RKO (cell line): ENCODE measurements around the gene HBM.
"Not testable (repeated sequence)": the region's sequence is repeated elsewhere in the genome, so short reads cannot be mapped to it uniquely, and the experiment has no call there.

Experiments used
- DNase-seq: peaks from one replicate; pipeline ENCODE4 v3.0.0-alpha.2; 2016; ENCODE audit warnings: low spot score

HBM gene

DNA sequence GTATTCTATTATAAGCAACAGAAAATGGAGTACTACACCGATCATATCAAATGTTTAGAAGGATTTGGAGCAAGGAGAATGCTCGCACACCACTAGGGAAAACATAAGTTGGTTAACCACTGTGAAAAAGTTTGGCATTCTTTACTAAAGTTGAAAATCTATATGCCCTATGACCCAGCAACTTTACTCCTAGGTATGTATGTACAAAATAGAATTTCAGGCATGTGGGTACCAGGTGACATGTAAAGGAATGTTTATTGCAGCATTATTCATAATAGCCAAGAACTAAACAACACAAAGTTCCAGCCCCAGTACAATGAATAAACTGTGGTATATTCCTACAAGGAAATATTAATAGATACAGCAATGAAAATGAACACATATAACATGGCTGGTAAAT lies 19.1 kb upstream of the HBM start:
- DNase-seq: no peak

DNA sequence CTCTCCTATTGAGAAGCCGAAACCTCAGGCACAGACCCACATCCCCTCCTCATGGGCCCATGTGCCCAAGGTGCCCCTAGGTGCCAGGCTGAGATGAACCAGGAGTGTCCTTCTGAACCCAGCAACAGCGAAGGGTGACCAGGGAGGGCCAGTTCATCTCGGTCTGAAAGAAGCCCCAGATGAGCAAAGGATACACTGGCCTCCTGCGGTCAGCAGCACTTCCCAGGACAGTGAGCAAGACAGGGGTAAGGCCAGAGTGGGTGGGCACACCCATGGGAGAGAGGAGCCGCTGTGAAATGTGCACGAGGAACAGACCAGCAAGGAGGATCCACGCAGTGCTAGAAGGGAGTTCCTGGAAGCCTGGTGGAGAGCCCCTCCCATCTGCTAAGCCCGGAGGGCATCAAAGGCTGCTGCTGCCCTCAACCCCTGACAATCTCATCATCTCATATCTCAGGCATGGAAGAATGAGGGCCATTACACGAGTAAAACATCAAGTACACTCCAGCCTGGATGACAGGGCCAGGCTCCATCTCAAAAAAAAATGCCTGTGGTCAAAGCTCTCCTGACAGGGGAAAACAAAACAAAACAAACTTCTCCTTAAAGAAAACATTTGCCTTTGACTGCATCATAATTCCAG lies 16.6 kb upstream of the HBM start:
- no peak for DNase-seq

DNA sequence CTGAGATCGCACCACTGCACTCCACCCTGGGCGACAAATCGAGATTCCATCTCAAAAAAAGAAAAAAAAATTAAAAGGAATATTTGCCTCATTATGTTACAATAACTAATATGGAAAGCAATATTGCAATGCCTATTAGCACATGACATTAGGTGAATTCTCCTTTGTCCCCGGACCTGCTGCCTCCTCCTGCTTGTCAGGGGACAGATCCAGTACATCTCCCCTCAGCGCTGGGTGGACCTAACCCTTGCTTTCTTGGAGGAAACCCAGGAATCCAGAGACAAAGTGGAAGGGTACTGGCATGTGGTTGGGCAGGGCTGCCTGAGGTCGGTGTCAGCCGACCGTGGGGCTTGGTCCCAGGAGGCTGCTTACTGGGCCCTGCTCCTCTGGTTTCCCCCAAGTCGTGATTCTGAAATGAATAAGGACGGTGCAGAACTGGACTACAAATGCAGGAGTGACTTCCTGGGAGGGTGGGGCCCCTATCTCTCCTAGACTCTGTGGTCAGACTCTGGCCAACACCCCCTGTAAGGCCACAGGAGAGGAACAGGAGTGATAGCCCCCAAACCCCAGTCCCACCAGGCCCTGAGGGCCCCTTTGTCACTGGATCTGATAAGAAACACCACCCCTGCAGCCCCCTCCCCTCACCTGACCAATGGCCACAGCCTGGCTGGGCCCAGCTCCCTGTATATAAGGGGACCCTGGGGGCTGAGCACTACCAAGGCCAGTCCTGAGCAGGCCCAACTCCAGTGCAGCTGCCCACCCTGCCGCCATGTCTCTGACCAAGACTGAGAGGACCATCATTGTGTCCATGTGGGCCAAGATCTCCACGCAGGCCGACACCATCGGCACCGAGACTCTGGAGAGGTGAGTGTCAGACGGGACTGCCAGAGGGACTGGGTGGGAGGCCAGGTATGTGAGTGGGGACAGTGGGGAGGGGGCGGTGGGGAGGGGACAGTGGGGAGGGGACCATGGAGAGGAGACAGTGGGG lies 13.3 kb upstream of the HBM start, which contains the start of gene HBZ:
Gene HBZ (plus strand): TSS at position 504 of the 988 bp plus-strand sequence. CDS start 266 bp downstream, at position 770.
- no peak for DNase-seq

DNA sequence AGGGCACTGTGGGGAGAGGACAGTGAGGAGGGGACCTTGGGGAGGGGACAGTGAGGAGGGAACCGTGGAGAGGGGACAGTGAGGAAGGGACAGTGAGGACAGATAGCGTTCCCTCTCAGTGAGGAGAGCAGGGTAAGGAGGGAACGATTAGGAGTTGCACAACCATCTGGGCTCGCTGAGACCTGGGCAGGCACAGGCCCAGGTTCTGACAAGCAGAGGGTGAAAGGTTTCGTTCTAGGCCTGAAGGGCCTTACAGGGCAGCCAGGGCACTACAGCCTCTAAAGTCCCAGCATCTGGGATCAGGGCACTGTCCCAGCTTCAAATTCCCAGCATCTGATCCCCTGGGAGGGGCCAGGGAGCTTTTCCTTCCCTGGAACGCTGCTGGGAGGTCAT lies 12.7 kb upstream of the HBM start:
- DNase-seq: not testable (repeated sequence)

DNA sequence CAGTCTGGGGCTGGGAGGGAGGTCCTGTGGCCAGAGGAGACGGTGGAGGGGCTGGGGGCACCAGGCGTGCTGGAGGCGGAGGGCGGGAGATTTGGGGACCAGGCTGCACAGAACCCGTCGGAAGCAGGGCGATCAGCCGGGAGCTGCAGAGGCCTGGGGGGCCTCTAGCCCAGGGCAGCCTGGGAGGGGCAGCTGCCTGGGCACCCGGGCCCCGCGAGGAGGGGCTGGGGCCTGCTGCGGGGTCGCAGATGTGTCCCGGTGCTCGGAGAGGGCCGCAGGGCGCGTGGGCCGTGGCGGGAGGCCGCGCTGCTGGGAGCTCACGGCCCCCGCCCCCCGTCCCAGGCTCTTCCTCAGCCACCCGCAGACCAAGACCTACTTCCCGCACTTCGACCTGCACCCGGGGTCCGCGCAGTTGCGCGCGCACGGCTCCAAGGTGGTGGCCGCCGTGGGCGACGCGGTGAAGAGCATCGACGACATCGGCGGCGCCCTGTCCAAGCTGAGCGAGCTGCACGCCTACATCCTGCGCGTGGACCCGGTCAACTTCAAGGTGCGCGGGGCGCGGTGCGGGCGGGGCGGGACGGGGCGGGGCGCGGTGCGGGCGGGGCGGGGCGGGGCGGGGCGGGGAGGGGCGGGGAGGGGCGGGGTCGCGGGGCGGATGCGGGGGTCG lies 12.1 kb upstream of the HBM start:
- not testable (repeated sequence) for DNase-seq

DNA sequence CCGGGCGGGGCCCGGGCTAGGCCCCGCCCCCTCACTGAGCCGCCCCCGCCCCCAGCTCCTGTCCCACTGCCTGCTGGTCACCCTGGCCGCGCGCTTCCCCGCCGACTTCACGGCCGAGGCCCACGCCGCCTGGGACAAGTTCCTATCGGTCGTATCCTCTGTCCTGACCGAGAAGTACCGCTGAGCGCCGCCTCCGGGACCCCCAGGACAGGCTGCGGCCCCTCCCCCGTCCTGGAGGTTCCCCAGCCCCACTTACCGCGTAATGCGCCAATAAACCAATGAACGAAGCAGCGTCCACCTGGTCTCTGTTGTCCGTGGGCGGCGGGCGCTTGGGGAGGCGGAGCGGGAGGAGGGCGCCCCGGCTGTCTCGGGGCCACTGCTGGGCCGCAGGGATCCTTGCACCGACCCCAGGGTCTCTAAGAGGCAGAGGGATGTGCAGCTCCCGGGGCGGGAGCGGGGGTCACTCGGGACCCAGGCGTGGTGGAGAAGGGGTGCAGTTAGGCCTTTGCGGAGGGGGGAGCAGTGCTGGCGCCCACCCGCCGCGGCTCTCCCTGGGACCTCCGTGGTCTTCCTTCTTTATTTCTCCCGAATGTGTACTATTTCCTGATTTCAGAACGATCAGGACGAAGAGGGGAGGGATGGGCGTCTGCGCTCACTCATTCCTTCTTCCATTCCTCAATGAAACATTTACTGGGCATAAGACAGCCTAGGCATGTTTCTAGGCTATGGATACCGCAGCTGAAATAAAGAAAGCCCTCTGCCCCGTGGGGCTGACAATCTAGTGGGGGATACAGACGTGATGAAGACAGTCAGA lies 11.4 kb upstream of the HBM start:
- DNase-seq: no peak

DNA sequence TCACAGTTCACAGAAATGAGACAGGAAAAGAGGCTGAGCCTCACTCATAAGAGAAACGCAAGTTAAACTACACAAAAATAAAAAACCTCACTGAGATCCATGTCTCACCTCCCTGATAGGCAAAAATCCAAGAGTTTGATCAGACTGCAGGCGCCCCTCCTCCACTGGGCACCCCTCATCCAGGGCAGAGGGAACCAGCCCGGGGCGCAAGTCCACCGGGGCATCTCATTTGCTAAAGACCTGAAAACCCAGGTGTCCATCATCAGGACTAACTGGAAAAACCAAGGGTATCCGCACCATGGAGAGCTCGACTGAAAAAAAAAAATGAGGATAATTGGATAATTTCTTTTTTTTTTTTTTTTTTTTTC lies 10.8 kb upstream of the HBM start:
- DNase-seq: no peak

DNA sequence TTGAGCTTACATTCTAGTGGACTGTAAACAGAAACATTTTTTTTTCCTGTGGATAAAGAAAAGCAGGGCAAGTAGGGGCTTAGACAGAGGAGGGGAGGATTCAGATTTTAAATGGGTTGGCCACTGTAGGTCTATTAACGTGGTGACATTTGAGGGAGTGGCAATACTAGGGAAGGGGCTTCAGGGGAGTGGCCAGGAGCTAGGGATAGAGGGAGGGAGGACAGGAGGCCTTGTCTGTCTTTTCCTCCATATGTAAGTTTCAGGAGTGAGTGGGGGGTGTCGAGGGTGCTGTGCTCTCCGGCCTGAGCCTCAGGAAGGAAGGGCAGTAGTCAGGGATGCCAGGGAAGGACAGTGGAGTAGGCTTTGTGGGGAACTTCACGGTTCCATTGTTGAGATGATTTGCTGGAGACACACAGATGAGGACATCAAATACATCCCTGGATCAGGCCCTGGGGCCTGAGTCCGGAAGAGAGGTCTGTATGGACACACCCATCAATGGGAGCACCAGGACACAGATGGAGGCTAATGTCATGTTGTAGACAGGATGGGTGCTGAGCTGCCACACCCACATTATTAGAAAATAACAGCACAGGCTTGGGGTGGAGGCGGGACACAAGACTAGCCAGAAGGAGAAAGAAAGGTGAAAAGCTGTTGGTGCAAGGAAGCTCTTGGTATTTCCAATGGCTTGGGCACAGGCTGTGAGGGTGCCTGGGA lies 6.5 kb upstream of the HBM start:
- DNase-seq: no peak

DNA sequence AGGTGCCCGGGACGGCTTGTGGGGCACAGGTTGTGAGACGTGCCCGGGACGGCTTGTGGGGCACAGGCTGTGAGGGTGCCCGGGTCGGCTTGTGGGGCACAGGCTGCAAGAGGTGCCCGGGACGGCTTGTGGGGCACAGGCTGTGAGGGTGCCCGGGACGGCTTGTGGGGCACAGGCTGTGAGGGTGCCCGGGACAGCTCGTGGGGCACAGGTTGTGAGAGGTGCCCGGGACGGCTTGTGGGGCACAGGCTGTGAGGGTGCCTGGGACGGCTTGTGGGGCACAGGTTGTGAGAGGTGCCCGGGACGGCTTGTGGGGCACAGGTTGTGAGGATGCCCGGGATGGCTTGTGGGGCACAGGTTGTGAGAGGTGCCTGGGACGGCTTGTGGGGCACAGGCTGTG lies 5.5 kb upstream of the HBM start:
- not testable (repeated sequence) for DNase-seq

DNA sequence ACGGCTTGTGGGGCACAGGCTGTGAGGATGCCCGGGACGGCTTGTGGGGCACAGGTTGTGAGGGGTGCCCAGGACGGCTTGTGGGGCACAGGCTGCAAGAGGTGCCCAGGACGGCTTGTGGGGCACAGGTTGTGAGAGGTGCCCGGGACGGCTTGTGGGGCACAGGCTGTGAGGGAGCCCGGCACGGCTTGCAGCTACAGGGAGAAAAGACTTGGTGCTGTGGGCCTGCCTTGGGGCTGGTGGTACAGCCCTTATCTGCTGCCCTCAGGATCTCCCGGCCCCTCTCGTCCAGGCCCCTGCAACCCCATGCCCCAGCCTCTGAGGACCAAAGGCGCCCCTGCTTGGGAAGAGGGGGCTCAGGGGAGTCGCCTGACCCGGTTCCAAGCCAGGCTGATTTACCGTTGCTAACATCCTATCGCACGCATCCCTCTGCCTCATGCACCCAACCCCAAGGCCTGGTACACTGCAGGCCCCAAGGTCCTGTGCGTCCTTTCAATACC lies 5.0 kb upstream of the HBM start:
- no peak for DNase-seq

DNA sequence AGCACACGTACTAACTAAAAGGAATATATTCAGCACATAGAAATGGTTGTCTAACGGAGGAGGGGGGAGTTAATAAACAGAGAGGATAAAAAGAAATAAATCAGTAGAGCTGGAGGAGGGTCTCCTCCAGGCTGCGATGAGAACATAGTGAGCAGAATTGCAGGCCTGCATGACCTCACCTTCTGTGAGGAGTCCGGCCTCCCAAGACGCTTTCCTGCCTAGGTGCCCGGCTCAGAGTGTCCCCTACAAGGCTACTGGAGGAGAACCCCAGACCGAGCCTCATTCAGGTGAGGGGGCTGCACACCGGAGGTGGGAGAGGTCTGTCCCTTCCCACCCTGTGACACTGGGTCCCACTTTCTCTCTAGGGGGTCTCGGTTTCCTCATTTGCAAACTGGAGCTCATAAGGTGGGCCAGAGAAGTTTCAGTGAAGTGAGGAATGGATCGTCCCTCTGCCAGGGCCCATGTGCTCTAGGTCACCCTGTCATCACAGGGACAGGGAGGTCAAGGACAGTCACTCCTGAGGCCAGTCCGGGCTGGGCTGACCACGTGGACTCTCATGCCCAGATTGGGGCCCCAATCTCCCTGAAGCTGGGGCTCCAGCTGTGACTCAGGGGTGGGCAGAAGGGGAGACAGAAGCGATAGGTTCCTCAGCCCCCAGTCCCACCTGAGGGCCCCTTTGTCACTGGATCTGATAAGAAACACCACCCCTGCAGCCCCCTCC lies 3.3 kb upstream of the HBM start:
- no peak for DNase-seq

DNA sequence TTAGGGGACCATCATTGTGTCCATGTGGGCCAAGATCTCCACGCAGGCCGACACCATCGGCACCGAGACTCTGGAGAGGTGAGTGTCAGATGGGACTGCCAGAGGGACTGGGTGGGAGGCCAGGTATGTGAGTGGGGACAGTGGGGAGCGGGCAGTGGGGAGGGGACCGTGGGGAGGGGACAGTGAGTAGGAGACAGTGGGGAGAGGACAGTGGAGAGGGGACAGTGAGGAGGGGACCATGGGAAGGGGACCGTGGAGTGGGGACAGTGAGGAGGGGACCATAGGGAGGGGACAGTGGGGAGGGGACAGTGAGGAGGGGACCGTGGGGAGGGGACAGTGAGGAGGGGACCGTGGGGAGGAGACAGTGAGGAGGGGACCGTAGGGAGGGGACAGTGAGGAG lies 2.6 kb upstream of the HBM start:
- not testable (repeated sequence) for DNase-seq

DNA sequence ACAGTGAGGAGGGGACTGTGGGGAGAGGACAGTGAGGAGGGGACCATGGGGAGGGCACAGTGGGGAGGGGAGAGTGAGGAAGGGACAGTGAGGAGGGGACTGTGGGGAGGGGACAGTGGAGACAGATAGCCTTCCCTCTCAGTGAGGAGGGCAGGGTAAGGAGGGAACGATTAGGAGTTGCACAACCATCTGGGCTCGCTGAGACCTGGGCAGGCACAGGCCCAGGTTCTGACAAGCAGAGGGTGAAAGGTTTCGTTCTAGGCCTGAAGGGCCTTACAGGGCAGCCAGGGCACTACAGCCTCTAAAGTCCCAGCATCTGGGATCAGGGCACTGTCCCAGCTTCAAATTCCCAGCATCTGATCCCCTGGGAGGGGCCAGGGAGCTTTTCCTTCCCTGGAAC lies 2.1 kb upstream of the HBM start:
- not testable (repeated sequence) for DNase-seq

DNA sequence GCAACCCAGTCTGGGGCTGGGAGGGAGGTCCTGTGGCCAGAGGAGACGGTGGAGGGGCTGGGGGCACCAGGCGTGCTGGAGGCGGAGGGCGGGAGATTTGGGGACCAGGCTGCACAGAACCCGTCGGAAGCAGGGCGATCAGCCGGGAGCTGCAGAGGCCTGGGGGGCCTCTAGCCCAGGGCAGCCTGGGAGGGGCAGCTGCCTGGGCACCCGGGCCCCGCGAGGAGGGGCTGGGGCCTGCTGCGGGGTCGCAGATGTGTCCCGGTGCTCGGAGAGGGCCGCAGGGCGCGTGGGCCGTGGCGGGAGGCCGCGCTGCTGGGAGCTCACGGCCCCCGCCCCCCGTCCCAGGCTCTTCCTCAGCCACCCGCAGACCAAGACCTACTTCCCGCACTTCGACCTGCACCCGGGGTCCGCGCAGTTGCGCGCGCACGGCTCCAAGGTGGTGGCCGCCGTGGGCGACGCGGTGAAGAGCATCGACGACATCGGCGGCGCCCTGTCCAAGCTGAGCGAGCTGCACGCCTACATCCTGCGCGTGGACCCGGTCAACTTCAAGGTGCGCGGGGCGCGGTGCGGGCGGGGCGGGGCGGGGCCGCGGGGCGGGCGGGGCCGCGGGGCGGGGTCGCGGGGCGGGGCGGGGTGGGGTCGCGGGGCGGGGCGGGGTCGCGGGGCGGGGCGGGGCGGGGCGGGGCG lies 1.5 kb upstream of the HBM start:
- DNase-seq: not testable (repeated sequence)

DNA sequence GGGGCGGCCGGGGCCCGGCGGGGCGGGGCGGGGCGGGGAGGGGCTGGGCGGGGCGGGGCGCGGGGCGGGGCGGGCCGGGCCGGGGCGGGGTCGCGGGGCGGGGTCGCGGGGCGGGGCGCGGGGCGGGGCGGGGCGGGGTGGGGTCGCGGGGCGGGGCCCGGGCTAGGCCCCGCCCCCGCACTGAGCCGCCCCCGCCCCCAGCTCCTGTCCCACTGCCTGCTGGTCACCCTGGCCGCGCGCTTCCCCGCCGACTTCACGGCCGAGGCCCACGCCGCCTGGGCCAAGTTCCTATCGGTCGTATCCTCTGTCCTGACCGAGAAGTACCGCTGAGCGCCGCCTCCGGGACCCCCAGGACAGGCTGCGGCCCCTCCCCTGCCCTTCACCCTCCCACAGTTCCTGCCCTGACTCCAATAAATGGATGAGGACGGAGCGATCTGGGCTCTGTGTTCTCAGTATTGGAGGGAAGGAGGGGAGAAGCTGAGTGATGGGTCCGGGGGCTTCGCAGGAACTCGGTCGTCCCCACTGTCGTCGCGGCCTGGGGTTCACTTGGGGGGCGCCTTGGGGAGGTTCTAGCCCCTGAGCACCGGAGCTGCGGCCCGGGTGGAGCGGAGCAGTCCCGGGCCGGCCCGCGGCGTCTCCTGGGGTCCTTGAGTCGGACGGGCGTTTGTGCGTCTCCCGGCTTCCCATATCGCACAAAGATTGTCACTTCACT lies 795 bp upstream of the HBM start:
- no peak for DNase-seq

DNA sequence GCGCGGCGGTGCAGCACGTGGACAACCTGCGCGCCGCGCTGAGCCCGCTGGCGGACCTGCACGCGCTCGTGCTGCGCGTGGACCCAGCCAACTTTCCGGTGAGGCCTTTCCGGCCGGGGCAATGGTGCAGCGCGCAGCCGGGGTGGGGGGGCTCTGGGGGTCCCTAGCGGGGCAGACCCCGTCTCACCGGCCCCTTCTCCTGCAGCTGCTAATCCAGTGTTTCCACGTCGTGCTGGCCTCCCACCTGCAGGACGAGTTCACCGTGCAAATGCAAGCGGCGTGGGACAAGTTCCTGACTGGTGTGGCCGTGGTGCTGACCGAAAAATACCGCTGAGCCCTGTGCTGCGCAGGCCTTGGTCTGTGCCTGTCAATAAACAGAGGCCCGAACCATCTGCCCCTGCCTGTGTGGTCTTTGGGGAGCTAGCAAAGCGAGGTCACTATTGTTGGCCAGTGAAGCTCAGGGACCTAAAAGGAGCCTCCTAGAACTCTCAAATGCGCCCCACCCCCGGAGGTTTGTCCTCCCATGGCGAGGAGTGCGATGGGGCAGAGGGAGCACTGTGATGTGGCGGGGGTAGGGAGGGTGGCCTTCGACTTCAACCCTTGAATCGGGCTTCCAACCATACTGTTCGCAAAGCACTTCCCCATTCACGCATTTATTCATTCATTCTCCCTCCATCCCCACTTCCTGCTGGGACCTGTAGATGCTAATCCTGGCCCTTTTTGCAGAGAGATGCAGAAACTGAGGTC lies 770 bp downstream of the HBM start:
- no peak for DNase-seq

DNA sequence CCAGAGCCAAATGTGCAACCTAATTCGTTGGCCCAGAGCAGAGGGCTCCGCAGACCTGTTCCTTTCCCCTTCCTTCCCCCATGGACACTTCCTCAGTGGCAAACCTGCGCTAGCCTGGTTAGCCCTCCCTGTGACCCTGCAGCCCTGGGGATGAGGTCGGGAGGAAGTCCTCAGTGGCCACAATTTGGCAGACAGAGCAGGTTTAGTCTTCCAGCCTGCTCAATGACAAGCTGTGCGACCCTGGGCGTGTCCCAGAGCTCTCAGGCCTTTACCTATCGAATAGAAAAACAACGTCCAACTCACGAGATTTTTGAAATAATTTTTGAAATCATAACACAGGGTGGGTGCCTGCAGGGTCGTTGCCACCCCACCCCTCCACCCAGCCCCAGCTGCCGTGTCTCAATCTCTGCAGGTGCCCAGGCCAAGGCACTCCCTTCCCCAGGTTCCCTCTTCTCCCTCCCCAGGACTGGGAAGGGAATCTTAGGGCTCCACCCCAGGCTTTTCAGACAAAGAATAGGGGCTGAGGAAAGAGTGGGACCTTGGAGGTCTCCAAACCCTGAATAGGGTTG lies 1.4 kb downstream of the HBM start:
- no peak for DNase-seq

DNA sequence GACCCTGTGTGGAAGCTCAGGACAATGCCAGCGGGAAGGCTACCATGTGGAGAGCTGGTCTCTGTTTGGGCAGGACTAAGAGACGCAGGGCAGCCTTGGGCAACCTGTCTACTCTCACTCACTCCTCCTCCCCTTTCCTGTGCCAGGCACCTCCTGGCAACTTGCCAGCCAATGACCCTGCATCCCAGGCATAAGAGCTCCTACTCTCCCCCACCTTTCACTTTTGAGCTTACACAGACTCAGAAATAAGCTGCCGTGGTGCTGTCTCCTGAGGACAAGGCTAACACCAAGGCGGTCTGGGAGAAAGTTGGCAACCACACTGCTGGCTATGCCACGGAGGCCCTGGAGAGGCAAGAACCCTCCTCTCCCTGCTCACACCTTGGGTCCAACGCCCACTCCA lies 2.6 kb downstream of the HBM start:
- DNase-seq: no peak
